GM19240 (cell line): ENCODE results near the gene DPF3.
"Not testable (repeated sequence)": the region's sequence is repeated elsewhere in the genome, so short reads cannot be mapped to it uniquely, and the experiment has no call there.

Experiments
- DNase-seq: peaks from one replicate; pipeline ENCODE4 v3.0.0; 2011; ENCODE audit warnings: low spot score; ENCODE audit not compliant: insufficient read length

The DPF3 gene

GRCh38 chr14:72774894-72775620 is 118.8 kb downstream of the DPF3 start:
- no peak for DNase-seq

- no peak for DNase-seq
These were observed 119.8 kb downstream of the DPF3 start for GRCh38 chr14:72774141-72774540.

GRCh38 chr14:72771561-72771960 is 122.3 kb downstream of the DPF3 start:
- no peak for DNase-seq

GRCh38 chr14:72766296-72766695 is 127.6 kb downstream of the DPF3 start:
- DNase-seq = no peak

- DNase-seq = no peak
These were observed 130.0 kb downstream of the DPF3 start for GRCh38 chr14:72763892-72764291.

- no peak for DNase-seq
These were observed 134.2 kb downstream of the DPF3 start for GRCh38 chr14:72759670-72760069.

GRCh38 chr14:72758993-72759392 is 134.9 kb downstream of the DPF3 start:
- DNase-seq = no peak

- no peak for DNase-seq
These were observed 135.5 kb downstream of the DPF3 start for GRCh38 chr14:72758420-72758819.

- DNase-seq = no peak
These were observed 136.9 kb downstream of the DPF3 start for GRCh38 chr14:72756967-72757366.

- DNase-seq = no peak
These were observed 138.1 kb downstream of the DPF3 start for GRCh38 chr14:72755766-72756165.

- no peak for DNase-seq
These were observed 139.0 kb downstream of the DPF3 start for GRCh38 chr14:72754949-72755348.

GRCh38 chr14:72753879-72754400 is 140.0 kb downstream of the DPF3 start:
- DNase-seq = no peak

- no peak for DNase-seq
These were observed 140.7 kb downstream of the DPF3 start for GRCh38 chr14:72753044-72753710.

GRCh38 chr14:72752034-72752412 is 141.9 kb downstream of the DPF3 start:
- no peak for DNase-seq

GRCh38 chr14:72751276-72752033 is 142.4 kb downstream of the DPF3 start:
- no peak for DNase-seq

GRCh38 chr14:72748921-72749320 is 145.0 kb downstream of the DPF3 start:
- not testable (repeated sequence) for DNase-seq

- DNase-seq = no peak
These were observed 146.2 kb downstream of the DPF3 start for GRCh38 chr14:72747652-72748051.

GRCh38 chr14:72745991-72746980 is 147.6 kb downstream of the DPF3 start:
- DNase-seq = no peak

- DNase-seq = no peak
These were observed 148.4 kb downstream of the DPF3 start for GRCh38 chr14:72745546-72745945.

- no peak for DNase-seq
These were observed 149.3 kb downstream of the DPF3 start for GRCh38 chr14:72744416-72745120.
